Endothelial cell (in vitro differentiated cells): ENCODE results near the gene COX18. TPM values are rescaled to one million over a fixed set of nuclear protein-coding genes. Genes with fewer than 3 reads are reported as not detected.

Experiments
- DNase-seq: peaks from one replicate; pipeline ENCODE4 v3.0.0; 2021; ENCODE audit warnings: low spot score
- H3K27ac Mint-ChIP-seq: one replicate; pipeline ENCODE4 v1.8.0; 2021; ENCODE audit warnings: mixed read lengths, inconsistent platforms; ENCODE audit not compliant: unreplicated experiment
- H3K27me3 Mint-ChIP-seq: one replicate; pipeline ENCODE4 v1.8.0; 2021; ENCODE audit warnings: mild to moderate bottlenecking, moderate library complexity, mixed read lengths, inconsistent platforms; ENCODE audit not compliant: unreplicated experiment
- H3K36me3 Mint-ChIP-seq: one replicate; pipeline ENCODE4 v1.8.0; 2021; ENCODE audit warnings: mild to moderate bottlenecking, low read depth, mixed read lengths, inconsistent platforms; ENCODE audit not compliant: unreplicated experiment
- H3K4me1 Mint-ChIP-seq: one replicate; pipeline ENCODE4 v1.8.0; 2021; ENCODE audit warnings: mild to moderate bottlenecking, mixed read lengths, inconsistent platforms; ENCODE audit not compliant: unreplicated experiment
- H3K4me3 Mint-ChIP-seq: one replicate; pipeline ENCODE4 v1.8.0; 2021; ENCODE audit warnings: mild to moderate bottlenecking, mixed read lengths, inconsistent platforms; ENCODE audit not compliant: unreplicated experiment
- H3K9me3 Mint-ChIP-seq: one replicate; pipeline ENCODE4 v1.8.0; 2021; ENCODE audit warnings: mixed read lengths, inconsistent platforms; ENCODE audit not compliant: unreplicated experiment
- CTCF ChIP-seq: fragments of 200-600 bp; sonication (generic); IDR thresholded peaks from one replicate; pipeline ENCODE4 v1.5.0; 2021; ENCODE audit warnings: antibody characterized with exemption; ENCODE audit not compliant: unreplicated experiment
- total RNA-seq: library from RNA; stranded (reverse); fragmentation: NEBNext Ultra II Directional; extraction: Animal tissue kit (Norgen Biotek cat#: 25700); gene quantifications from one replicate; pipeline ENCODE4 v1.2.1, GENCODE V29; 2021; ENCODE audit not compliant: unreplicated experiment

The COX18 gene
- total RNA-seq, 1 donor from 2014 or later, result 14.4 TPM

GRCh38 chr4:73010789-73011628, 58.5 kb downstream of the COX18 start:
- no peaks in the 10 kb centered on the region for H3K4me1 Mint-ChIP-seq
- H3K9me3 Mint-ChIP-seq, result no peaks in the 10 kb centered on the region
- H3K27ac Mint-ChIP-seq, result no peak overlapping the region
- H3K36me3 Mint-ChIP-seq, result no peaks in the 10 kb centered on the region
- H3K4me3 Mint-ChIP-seq, result no peak overlapping the region
- H3K27me3 Mint-ChIP-seq, result peaks cover 2% of the 10 kb centered on the region
- DNase-seq, result no peak
- TF ChIP-seq CTCF, result no peak

GRCh38 chr4:73007526-73008100, 61.9 kb downstream of the COX18 start:
- no peak for TF ChIP-seq CTCF
- Mint-ChIP-seq H3K27me3 (peaks cover 2% of the 10 kb centered on the region), H3K36me3 (no peaks in the 10 kb centered on the region), H3K4me3 (no peak overlapping the region), H3K9me3 (no peaks in the 10 kb centered on the region), H3K27ac (no peak overlapping the region), H3K4me1 (no peaks in the 10 kb centered on the region)
- no peak for DNase-seq

GRCh38 chr4:73006286-73006990, 63.1 kb downstream of the COX18 start:
- Mint-ChIP-seq H3K9me3 (no peaks in the 10 kb centered on the region), H3K36me3 (no peaks in the 10 kb centered on the region), H3K27ac (no peak overlapping the region), H3K4me1 (no peaks in the 10 kb centered on the region), H3K4me3 (no peak overlapping the region), H3K27me3 (peaks cover 2% of the 10 kb centered on the region)
- DNase-seq, result no peak
- no peak for TF ChIP-seq CTCF

- peaks cover 2% of the 10 kb centered on the region for H3K27me3 Mint-ChIP-seq
- no peak overlapping the region for H3K4me3 Mint-ChIP-seq
- H3K4me1 Mint-ChIP-seq, result no peaks in the 10 kb centered on the region
- DNase-seq, result no peak
- no peaks in the 10 kb centered on the region for H3K9me3 Mint-ChIP-seq
- no peak overlapping the region for H3K27ac Mint-ChIP-seq
- no peaks in the 10 kb centered on the region for H3K36me3 Mint-ChIP-seq
- TF ChIP-seq CTCF, result no peak
These were observed 64.0 kb downstream of the COX18 start for GRCh38 chr4:73005514-73005913.

Other genes with a start within 250 kb of the COX18 start
- 61.8 TPM for gene ANKRD17, start 189.1 kb upstream of the COX18 start, total RNA-seq